Activated CD4-positive, alpha-beta T cell treated with anti-CD3 and anti-CD28 coated beads for 48 hours (primary cell): ENCODE data around the gene CADM1.

ENCODE experiments used
- DNase-seq: peaks from one replicate; pipeline ENCODE4 v3.0.0-alpha.2; 2020

CADM1 gene

GRCh38 chr11:115504276-115505158, at the start of gene CADM1:
Gene CADM1 (minus strand): TSS chr11:115504415.
- peak; percentile 84 for DNase-seq

GRCh38 chr11:115552773-115553438, 48.7 kb upstream of the CADM1 start:
- DNase-seq = no peak

GRCh38 chr11:115552151-115552772, 48.0 kb upstream of the CADM1 start:
- DNase-seq = no peak

GRCh38 chr11:115550291-115551059, 46.3 kb upstream of the CADM1 start:
- no peak for DNase-seq

DNA sequence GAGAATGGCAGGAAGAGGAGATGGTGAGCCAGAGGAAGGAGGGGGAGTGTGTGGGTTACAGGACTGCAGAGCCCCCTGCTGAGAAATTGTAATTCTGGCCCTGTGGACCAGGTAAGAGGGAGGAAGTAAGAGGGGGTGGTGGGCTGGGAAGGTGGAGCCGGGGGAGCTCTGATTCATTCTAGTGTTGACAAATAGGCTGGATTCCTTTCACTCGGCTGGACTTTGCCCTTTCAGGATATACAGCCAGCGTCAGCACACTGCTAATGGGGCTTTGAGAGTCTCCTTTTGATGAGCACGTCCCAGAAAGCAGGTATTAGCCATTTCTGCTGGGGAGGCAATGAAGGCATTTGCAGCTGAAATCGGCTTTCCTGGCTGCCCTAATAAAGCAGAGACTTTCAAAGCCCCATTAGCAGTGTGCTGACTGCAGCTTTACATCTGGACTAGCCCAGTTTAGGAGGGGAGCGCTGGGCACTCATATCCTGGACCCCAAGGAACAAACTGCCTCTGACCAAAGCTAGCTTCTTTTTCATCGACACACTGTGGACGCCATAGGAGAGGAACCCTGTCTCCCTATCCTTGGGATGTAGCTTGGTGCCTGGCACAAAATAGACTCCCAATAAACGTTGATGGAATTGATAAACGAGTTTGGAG, 44.8 kb upstream of the CADM1 start:
- DNase-seq = no peak

- no peak for DNase-seq
These were observed 41.5 kb upstream of the CADM1 start for GRCh38 chr11:115545581-115546210.

GRCh38 chr11:115544422-115544948, 40.3 kb upstream of the CADM1 start:
- no peak for DNase-seq

- no peak for DNase-seq
These were observed 37.3 kb upstream of the CADM1 start for GRCh38 chr11:115541518-115541917.

- DNase-seq = no peak
These were observed 35.6 kb upstream of the CADM1 start for GRCh38 chr11:115539844-115540243.

DNA sequence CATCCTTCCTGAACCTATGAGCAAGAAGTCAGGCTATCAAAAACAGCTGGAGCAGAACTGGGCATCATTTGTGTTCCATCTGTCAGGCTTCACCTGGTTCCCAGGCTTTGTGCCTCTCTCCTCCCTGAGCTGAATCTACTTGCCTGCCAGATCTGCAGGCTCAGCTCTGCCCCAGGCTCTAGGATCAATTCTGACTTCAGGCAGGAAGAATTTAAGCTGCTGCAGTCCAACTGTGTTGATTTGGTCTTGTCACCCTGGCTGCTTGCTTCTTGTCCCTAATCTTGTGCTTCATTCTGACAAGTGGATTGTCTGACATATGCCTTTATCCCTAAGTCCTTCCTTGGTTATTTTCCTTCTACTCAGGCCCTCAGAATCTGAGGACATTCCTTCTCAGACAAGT, 31.6 kb upstream of the CADM1 start:
- no peak for DNase-seq

DNA sequence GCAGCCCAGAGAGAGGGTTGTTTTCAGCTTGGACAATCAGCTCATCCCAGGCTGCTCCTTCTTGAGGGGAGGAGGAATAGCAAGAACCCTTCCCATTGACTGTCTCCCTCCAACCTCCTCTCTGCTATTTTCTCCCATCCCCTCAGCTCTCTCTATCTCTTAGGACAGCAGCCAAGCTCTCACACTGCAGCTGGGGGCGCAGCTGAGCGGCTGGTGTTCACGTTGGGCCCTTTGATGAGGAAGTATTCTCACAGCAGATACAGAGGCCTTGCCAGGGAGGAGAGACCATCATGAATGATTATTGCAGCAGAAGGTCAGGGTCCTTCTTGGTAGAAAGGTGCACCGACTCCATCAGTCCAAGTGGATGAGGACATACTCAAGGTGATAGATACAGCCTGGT, 26.5 kb upstream of the CADM1 start:
- DNase-seq = no peak

DNA sequence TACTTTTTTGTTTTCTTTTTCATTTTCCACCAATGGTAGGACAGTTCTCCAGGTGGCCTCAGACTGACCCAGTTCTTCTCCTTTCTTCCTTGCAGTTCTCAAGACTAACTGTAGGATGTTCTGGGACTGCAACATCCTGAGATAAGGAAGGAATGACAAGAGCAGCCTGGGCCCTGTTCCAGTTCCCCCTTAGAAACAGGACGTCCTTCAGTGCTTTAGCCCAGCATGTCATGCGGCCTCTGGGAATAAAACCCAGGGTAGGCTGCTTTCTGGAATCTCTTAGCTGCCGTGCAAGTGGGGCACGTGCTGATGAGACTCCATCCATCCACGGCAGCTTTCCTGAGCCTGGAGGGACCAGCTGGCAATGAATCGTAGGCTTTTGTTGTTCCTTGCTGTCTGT, 24.0 kb upstream of the CADM1 start:
- no peak for DNase-seq

GRCh38 chr11:115527534-115528125, 23.4 kb upstream of the CADM1 start:
- DNase-seq = no peak

GRCh38 chr11:115525531-115526006, 21.4 kb upstream of the CADM1 start:
- no peak for DNase-seq

GRCh38 chr11:115524572-115524971, 20.4 kb upstream of the CADM1 start:
- no peak for DNase-seq

GRCh38 chr11:115523727-115524399, 19.6 kb upstream of the CADM1 start:
- DNase-seq = no peak

DNA sequence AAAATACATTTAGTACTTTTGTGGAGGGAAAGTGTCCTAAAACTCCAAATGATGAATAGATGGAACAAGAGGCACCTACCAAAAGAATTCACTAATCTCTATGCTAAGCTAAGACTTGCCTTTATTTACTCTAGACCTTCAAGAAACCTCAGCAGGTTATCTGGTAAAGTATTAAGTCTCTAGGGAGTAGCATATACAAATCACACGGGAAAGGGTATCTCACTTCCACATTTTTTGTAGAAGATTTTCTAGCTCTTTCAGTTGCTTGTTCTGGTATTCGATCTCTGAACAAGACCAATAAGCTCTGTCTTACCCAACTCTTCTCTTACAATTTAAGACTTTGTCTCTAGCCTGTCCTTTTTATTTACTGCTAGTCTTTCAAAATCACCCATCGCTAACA, 18.1 kb upstream of the CADM1 start:
- DNase-seq = no peak

GRCh38 chr11:115521825-115522224, 17.6 kb upstream of the CADM1 start:
- DNase-seq = no peak

DNA sequence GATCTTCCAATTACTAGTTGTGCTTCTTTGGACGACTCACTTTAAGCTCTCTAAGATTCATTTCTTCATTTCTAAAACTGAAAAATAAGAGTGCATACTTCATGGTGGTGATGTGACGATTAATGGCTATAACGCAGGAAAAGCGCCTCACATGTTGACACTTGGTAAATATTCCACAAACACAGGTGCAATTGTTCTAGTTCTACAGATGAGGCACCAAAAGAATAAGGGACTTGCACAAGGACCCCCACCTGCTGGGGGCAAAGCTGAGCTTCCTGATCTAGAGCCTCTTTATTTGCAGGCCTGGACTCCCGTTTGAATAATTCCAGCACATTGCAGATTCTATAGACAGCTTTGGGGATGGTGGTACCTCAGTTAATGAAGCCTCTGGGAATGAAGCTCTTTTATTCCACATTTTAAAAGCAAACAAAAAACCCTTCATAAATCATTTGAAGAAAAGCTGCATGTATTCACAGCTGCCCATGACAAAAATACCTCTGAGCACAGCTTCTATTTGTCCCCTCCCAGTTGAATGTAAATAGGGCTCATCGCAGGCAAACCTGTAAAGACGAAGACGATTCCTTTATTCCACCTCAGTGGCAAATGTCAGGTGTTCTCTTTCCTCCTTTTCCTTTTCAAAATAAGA, 14.9 kb upstream of the CADM1 start:
- DNase-seq = no peak
